GM12872 (cell line): ENCODE results near the gene CFAP99.

Experiments used
- CTCF ChIP-seq: IDR thresholded peaks from 3 replicates; pipeline ENCODE4 v1.5.1; 2011; ENCODE audit warnings: low read depth, mild to moderate bottlenecking, low read length, moderate library complexity; ENCODE audit not compliant: insufficient read depth

Gene CFAP99

GRCh38 chr4:2423695-2424094 is 4.9 kb downstream of the CFAP99 start:
- TF ChIP-seq CTCF: no peak

- no peak for TF ChIP-seq CTCF
Observed at GRCh38 chr4:2424581-2424980, 5.8 kb downstream of the CFAP99 start.

GRCh38 chr4:2425386-2426068 is 6.8 kb downstream of the CFAP99 start:
- no peak for TF ChIP-seq CTCF

GRCh38 chr4:2426069-2426397 is 7.3 kb downstream of the CFAP99 start:
- TF ChIP-seq CTCF: no peak

GRCh38 chr4:2426711-2427275 is 8.0 kb downstream of the CFAP99 start:
- TF ChIP-seq CTCF: no peak

GRCh38 chr4:2427383-2428334 is 8.9 kb downstream of the CFAP99 start:
- TF ChIP-seq CTCF: no peak

- TF ChIP-seq CTCF: no peak
Observed at GRCh38 chr4:2428496-2429213, 9.9 kb downstream of the CFAP99 start.
